Breast epithelium (tissue), 3 donors: ENCODE measurements around the gene C1orf21.

ENCODE experiments used
- CTCF ChIP-seq, 3 donors: fragments of 450-650 bp; IDR thresholded peaks; one replicate each; pipeline ENCODE4 v1.5.1; 2016 to 2017; ENCODE audit warnings: antibody characterized with exemption in 3 of 3, mild to moderate bottlenecking in 3 of 3, moderate library complexity in 3 of 3
- POLR2A ChIP-seq: fragments of 450-650 bp; IDR thresholded peaks from one replicate; pipeline ENCODE4 v1.6.1; 2016; ENCODE audit warnings: antibody characterized with exemption, mild to moderate bottlenecking, moderate library complexity
- POLR2AphosphoS5 ChIP-seq, 3 donors: sonication (generic); formaldehyde crosslinking; IDR thresholded peaks; one replicate each; pipeline ENCODE4 v1.6.1; 2017; ENCODE audit warnings: antibody characterized with exemption in 3 of 3

DNA sequence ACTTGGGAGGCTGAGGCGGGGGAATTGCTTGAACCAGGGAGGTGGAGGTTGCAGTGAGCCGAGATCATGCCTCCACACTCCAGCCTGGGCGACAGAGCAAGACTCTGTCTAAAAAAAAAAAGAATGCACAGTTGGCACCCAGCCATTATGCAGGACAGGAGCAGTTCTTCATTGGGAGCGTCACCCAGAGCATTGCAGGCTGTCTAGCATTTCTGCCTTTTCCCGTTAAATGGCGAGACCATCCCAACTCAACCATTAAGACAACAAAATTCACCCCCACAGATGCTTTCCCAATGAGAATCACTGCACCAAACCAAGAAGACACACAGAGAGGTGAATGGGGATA, 262.0 kb downstream of the C1orf21 start:
- no peak for TF ChIP-seq CTCF (IDR thresholded peaks at IDR 0.05)
- TF ChIP-seq POLR2A = no peak
- TF ChIP-seq POLR2AphosphoS5 (IDR thresholded peaks at IDR 0.05) = no peak
